ENCODE data around the gene ERP29. TPM values are rescaled to one million over a fixed set of nuclear protein-coding genes. Genes with fewer than 3 reads are reported as not detected.
"Not testable (repeated sequence)": the region's sequence is repeated elsewhere in the genome, so short reads cannot be mapped to it uniquely, and the experiment has no call there.

Gene ERP29
- polyA plus RNA-seq, 1 experiment, result 87.6 TPM

- ChIA-PET POLR2A (no interaction called here), CTCF (no interaction called here)
Measured at GRCh38 chr12:112025808-112026375, 12.7 kb downstream of the ERP29 start.

DNA sequence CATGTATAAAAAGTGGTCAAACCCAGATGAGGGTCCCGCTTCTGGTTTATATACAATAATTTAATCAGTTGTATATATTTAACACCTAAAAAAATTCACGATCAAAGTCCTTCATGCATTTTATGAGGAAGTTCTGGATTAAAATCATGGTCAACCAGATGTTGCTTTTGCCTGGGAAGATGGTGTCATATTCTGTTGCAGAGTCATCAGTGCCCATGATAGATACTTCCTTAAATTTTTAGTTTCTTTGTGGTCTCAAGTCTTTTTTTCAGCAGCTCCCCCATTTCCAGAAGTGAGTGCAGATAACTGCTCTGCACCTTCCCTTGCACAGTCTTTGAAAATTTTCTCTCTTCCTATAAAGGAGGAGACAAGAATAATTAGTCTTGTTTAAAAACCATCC is 16.1 kb downstream of the ERP29 start:
- no peak for DNase-seq (ENCODE audit: low read depth)
- CTCF ChIA-PET, result no interaction called here
- Histone ChIP-seq H3K4me3 (ENCODE audit: low read depth, low read length) (no peak overlapping the region), H3K36me3 (ENCODE audit: control insufficient read depth, insufficient read depth, low read length) (peaks cover 5% of the 10 kb centered on the region), H3K27me3 (ENCODE audit: control insufficient read depth, insufficient read depth, low read length) (no peaks in the 10 kb centered on the region)
- POLR2A ChIA-PET, result no interaction called here
- TF ChIP-seq, protein P1, sequence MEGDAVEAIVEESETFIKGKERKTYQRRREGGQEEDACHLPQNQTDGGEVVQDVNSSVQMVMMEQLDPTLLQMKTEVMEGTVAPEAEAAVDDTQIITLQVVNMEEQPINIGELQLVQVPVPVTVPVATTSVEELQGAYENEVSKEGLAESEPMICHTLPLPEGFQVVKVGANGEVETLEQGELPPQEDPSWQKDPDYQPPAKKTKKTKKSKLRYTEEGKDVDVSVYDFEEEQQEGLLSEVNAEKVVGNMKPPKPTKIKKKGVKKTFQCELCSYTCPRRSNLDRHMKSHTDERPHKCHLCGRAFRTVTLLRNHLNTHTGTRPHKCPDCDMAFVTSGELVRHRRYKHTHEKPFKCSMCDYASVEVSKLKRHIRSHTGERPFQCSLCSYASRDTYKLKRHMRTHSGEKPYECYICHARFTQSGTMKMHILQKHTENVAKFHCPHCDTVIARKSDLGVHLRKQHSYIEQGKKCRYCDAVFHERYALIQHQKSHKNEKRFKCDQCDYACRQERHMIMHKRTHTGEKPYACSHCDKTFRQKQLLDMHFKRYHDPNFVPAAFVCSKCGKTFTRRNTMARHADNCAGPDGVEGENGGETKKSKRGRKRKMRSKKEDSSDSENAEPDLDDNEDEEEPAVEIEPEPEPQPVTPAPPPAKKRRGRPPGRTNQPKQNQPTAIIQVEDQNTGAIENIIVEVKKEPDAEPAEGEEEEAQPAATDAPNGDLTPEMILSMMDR (IDR thresholded peaks at IDR 0.05; ENCODE audit: insufficient read depth, low read depth, low read length), result no peak

More at GRCh38 chr12:112025808-112026375, 12.7 kb downstream of the ERP29 start:
- Histone ChIP-seq H3K27me3 (ENCODE audit: control insufficient read depth, insufficient read depth, low read length) (no peaks in the 10 kb centered on the region), H3K36me3 (ENCODE audit: control insufficient read depth, insufficient read depth, low read length) (peaks cover 11% of the 10 kb centered on the region), H3K4me3 (ENCODE audit: low read depth, low read length) (no peak overlapping the region)
- no peak for DNase-seq (ENCODE audit: low read depth)
- TF ChIP-seq, protein P1 (IDR thresholded peaks at IDR 0.05; ENCODE audit: insufficient read depth, low read depth, low read length), result no peak

- H3K36me3 ChIP-seq (ENCODE audit: control insufficient read depth, insufficient read depth, low read length), result peaks cover 5% of the 10 kb centered on the region
- TF ChIP-seq, protein P1 (IDR thresholded peaks at IDR 0.05; ENCODE audit: insufficient read depth, low read depth, low read length), result no peak
- H3K27me3 ChIP-seq (ENCODE audit: control insufficient read depth, insufficient read depth, low read length), result no peaks in the 10 kb centered on the region
- no peak overlapping the region for H3K4me3 ChIP-seq (ENCODE audit: low read depth, low read length)
- ChIA-PET POLR2A (no interaction called here), CTCF (no interaction called here)
- no peak for DNase-seq (ENCODE audit: low read depth)
Measured at GRCh38 chr12:112031472-112031871, 18.2 kb downstream of the ERP29 start.

DNA sequence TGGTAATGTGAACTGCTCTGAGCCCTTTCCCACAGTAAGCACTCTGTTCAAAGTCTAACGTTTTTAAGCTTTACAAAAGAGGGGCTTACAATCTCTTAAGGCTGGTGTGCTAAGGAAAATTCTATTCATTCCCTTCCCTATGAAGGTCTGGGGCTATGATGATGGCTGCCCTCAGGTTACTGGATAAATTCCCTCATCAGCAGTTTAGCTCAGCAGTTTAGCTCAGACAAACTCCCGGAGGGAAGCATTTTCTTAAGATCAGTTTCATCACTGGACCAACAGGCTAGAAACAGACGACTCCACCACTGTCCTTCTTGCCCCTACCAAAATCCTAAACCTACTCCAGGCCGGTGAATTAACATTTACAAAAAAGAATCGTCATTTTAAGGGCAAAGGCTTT is 19.1 kb downstream of the ERP29 start:
- Histone ChIP-seq H3K36me3 (ENCODE audit: control insufficient read depth, insufficient read depth, low read length) (peaks cover 5% of the 10 kb centered on the region), H3K27me3 (ENCODE audit: control insufficient read depth, insufficient read depth, low read length) (no peaks in the 10 kb centered on the region), H3K4me3 (ENCODE audit: low read depth, low read length) (no peak overlapping the region)
- TF ChIP-seq, protein P1 (IDR thresholded peaks at IDR 0.05; ENCODE audit: insufficient read depth, low read depth, low read length), result no peak
- CTCF ChIA-PET, result no interaction called here
- no peak for DNase-seq (ENCODE audit: low read depth)
- POLR2A ChIA-PET, result no interaction called here

DNA sequence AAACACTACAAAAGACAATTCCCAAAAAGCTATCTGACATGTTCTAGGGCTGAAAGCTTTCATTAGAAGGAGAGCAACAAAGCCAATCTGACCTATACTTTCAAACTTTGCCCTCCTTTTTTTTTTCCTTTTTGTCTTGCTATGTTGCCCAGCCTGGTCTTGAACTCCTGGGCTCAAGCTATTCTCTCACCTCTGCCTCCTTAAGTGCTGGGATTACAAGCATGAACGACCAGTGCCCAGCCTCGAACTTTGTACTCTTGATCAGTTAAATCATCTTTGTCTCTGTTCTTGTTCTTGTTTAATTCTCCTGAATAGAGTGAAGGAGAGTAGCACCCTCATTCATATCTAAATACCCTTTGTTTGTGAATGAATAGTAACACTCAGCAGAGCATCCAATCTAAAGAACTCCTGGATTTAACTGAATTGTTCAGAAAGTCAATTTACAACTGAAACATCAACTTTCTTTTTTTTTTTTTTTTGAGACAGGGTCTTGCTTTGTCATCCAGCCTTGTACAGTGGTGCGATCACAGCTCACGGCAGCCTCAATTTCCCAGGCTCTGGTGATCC is 22.1 kb downstream of the ERP29 start:
- Histone ChIP-seq H3K27me3 (ENCODE audit: control insufficient read depth, insufficient read depth, low read length) (no peaks in the 10 kb centered on the region), H3K36me3 (ENCODE audit: control insufficient read depth, insufficient read depth, low read length) (peaks cover 3% of the 10 kb centered on the region), H3K4me3 (ENCODE audit: low read depth, low read length) (no peak overlapping the region)
- TF ChIP-seq, protein P1 (IDR thresholded peaks at IDR 0.05; ENCODE audit: insufficient read depth, low read depth, low read length), result no peak
- ChIA-PET CTCF (interaction anchor here (0.6 kb wide), 2 partner anchors 15 to 79 kb away, joined by 3 to 4 read pairs; no protein-coding TSS in a partner anchor), POLR2A (no interaction called here)
- no peak for DNase-seq (ENCODE audit: low read depth)

DNA sequence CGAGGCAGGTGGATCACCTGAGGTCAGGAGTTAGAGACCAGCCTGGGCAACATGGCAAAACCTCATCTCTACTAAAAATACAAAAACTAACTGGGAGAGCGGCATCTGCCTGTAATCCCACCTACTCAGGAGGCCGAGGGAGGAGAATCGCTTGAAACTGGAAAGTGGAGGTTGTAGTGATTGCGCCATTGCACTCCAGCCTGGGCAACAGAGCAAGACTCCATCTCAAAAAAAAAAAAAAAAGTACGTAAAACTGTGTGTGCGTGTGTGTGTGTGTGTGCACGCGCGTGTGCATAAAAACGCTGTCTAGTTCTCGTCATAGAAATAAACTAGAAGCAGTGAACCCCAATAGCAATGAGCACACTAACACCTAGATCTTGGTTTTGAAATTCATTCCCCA is 23.4 kb downstream of the ERP29 start:
- H3K4me3 ChIP-seq (ENCODE audit: low read depth, low read length); CTCF ChIA-PET; POLR2A ChIA-PET; H3K36me3 ChIP-seq (ENCODE audit: control insufficient read depth, insufficient read depth, low read length); DNase-seq (ENCODE audit: low read depth); H3K27me3 ChIP-seq (ENCODE audit: control insufficient read depth, insufficient read depth, low read length): not testable (repeated sequence)
